PC-9 (cell line): ENCODE data around the gene PCDHA1. TPM values are rescaled to one million over a fixed set of nuclear protein-coding genes. Genes with fewer than 3 reads are reported as not detected.
A peak's percentile ranks its signal among the peaks of the same experiment; 100 is the strongest.
"Not testable (repeated sequence)": the region's sequence is repeated elsewhere in the genome, so short reads cannot be mapped to it uniquely, and the experiment has no call there.

Experiments
- BruUV-seq: library from RNA; stranded (reverse); fragments of 400-500 nt; replicated peaks from 2 replicates; lab custom pipeline; 2021; lab: Mats Ljungman, UMichigan
- CTCF ChIA-PET: fragments of 300-600 bp; sonication (Branson Sonifier 250); formaldehyde crosslinking; loops from one replicate; lab custom pipeline; 2022; ENCODE audit warnings: antibody characterized with exemption; lab: Charles Lee
- POLR2A ChIA-PET: fragments of 300-600 bp; sonication (Branson Sonifier 250); formaldehyde crosslinking; loops from one replicate; lab custom pipeline; 2022; ENCODE audit warnings: antibody characterized with exemption; ENCODE audit not compliant: unreplicated experiment; lab: Charles Lee
- DNase-seq, 2 experiments: peaks; one replicate each; pipeline versions ENCODE4 v3.0.0 to v3.0.0-alpha.2; 2015 to 2022; ENCODE audit warnings: mixed read lengths in 1 of 2
- H2AFZ ChIP-seq: fragments of 200-600 bp; sonication (generic); 2 replicates; pipeline ENCODE4 v1.8.1; 2017; ENCODE audit warnings: antibody characterized with exemption
- H3F3A ChIP-seq: fragments of 200-600 bp; sonication (generic); 2 replicates; pipeline ENCODE4 v1.8.1; 2017; ENCODE audit warnings: antibody characterized with exemption, mild to moderate bottlenecking, low read depth; ENCODE audit not compliant: insufficient read depth
- H3K27ac ChIP-seq: fragments of 200-600 bp; sonication (generic); 2 replicates; pipeline ENCODE4 v1.6.1; 2016; ENCODE audit warnings: mixed run types
- H3K27me3 ChIP-seq: fragments of 200-600 bp; sonication (generic); 2 replicates; pipeline ENCODE4 v1.6.1; 2016; ENCODE audit warnings: low read depth, mixed run types; ENCODE audit not compliant: insufficient read depth
- H3K36me3 ChIP-seq: fragments of 200-600 bp; sonication (generic); 2 replicates; pipeline ENCODE4 v1.6.1; 2016; ENCODE audit warnings: low read depth, mixed run types
- H3K4me1 ChIP-seq: fragments of 200-600 bp; sonication (generic); replicated peaks from 2 replicates; pipeline ENCODE4 v1.6.1; 2016; ENCODE audit warnings: mixed run types; ENCODE audit not compliant: insufficient read depth
- H3K4me2 ChIP-seq: fragments of 200-600 bp; sonication (generic); 2 replicates; pipeline ENCODE4 v1.6.1; 2017; ENCODE audit warnings: mixed run types
- H3K4me3 ChIP-seq: fragments of 200-600 bp; sonication (generic); 2 replicates; pipeline ENCODE4 v1.6.1; 2016; ENCODE audit warnings: mixed run types
- H3K79me2 ChIP-seq: fragments of 200-600 bp; sonication (generic); 2 replicates; pipeline ENCODE4 v1.6.1; 2017; ENCODE audit warnings: low read depth, mixed run types
- H3K9me2 ChIP-seq: fragments of 200-600 bp; sonication (generic); 2 replicates; pipeline ENCODE4 v1.8.1; 2017; ENCODE audit warnings: mild to moderate bottlenecking; ENCODE audit not compliant: insufficient read depth
- H3K9me3 ChIP-seq: fragments of 200-600 bp; sonication (generic); 2 replicates; pipeline ENCODE4 v1.8.1; 2016; ENCODE audit warnings: low read depth; ENCODE audit not compliant: insufficient read depth
- H4K20me1 ChIP-seq: fragments of 200-600 bp; sonication (generic); 2 replicates; pipeline ENCODE4 v1.8.1; 2017; ENCODE audit not compliant: insufficient read depth
- EZH2 ChIP-seq: fragments of 200-600 bp; sonication (generic); IDR thresholded peaks from 2 replicates; pipeline ENCODE4 v1.8.0; 2017; ENCODE audit warnings: antibody characterized with exemption, low read depth
- intact Hi-C: fragments of 100-400 bp; cut with micrococcal nuclease; formaldehyde crosslinking; loops from one replicate; pipeline ENCODE4 v1.10.0; 2022; ENCODE audit not compliant: unreplicated experiment
- total RNA-seq: library from RNA; stranded (reverse); gene quantifications from 2 replicates; pipeline ENCODE4 v1.2.3, GENCODE V29; 2021
- TF ChIP-seq, protein P1 (sequence below): fragments of 200-600 bp; sonication (generic); conservative IDR thresholded peaks from 2 replicates; pipeline ENCODE4 v1.6.1; 2017; ENCODE audit warnings: mixed run types, antibody characterized with exemption, mild to moderate bottlenecking, moderate library complexity

PCDHA1 gene
- total RNA-seq, 1 experiment from 2014 or later: not detected

DNA sequence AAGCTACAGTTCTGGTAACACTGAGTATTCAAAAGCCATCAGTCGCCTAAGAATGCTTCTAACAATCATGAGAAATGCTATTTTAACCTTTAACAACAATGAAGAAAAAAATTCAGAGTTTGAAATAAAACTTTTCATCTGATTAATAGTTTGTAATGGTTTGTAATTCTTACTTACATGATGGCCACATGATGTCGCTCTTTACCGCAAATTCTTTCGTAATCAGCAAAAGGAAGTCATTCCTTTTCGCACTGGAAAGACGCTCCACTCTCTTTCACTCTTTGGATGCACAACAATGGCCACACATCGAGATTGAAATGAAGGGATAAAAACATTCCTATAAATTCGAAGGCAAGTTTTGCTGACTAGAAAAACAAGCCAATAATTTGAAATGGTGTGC lies 48.1 kb downstream of the PCDHA1 start, which contains the start of gene PCDHA7:
PCDHA7 (plus strand) TSS at position 277 of the 400 bp plus-strand sequence; CDS start at position 392, 115 bp downstream.
- H3K27ac ChIP-seq: no peak within 1 kb of the TSS
- no peak within 1 kb of the TSS for H2AFZ ChIP-seq
- H3K4me2 ChIP-seq: no peak within 1 kb of the TSS
- no peaks in the 10 kb centered on the region for H3K36me3 ChIP-seq
- no peak within 1 kb of the TSS for H3K4me3 ChIP-seq
- H3K4me1 ChIP-seq: no peaks in the 10 kb centered on the region
- ChIA-PET CTCF (no interaction called here), POLR2A (no interaction called here)
- no TSS peak for BruUV-seq
- H3K9me3 ChIP-seq: no peaks in the 10 kb centered on the region; the same call in 1 of the 2 replicates
- H4K20me1 ChIP-seq: no peaks in the 10 kb centered on the region
- H3F3A ChIP-seq: no peaks in the 10 kb centered on the region
- no peaks in the 10 kb centered on the region for H3K27me3 ChIP-seq
- DNase-seq: no peak
- H3K79me2 ChIP-seq: no peaks in the 10 kb centered on the region
- TF ChIP-seq EZH2: no peak
- TF ChIP-seq, protein P1, sequence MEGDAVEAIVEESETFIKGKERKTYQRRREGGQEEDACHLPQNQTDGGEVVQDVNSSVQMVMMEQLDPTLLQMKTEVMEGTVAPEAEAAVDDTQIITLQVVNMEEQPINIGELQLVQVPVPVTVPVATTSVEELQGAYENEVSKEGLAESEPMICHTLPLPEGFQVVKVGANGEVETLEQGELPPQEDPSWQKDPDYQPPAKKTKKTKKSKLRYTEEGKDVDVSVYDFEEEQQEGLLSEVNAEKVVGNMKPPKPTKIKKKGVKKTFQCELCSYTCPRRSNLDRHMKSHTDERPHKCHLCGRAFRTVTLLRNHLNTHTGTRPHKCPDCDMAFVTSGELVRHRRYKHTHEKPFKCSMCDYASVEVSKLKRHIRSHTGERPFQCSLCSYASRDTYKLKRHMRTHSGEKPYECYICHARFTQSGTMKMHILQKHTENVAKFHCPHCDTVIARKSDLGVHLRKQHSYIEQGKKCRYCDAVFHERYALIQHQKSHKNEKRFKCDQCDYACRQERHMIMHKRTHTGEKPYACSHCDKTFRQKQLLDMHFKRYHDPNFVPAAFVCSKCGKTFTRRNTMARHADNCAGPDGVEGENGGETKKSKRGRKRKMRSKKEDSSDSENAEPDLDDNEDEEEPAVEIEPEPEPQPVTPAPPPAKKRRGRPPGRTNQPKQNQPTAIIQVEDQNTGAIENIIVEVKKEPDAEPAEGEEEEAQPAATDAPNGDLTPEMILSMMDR: 0 out of 2 replicates have a peak, but pooled peaks have one; percentile 19
- intact Hi-C loops: no loop called here
- no peaks in the 10 kb centered on the region for H3K9me2 ChIP-seq

DNA sequence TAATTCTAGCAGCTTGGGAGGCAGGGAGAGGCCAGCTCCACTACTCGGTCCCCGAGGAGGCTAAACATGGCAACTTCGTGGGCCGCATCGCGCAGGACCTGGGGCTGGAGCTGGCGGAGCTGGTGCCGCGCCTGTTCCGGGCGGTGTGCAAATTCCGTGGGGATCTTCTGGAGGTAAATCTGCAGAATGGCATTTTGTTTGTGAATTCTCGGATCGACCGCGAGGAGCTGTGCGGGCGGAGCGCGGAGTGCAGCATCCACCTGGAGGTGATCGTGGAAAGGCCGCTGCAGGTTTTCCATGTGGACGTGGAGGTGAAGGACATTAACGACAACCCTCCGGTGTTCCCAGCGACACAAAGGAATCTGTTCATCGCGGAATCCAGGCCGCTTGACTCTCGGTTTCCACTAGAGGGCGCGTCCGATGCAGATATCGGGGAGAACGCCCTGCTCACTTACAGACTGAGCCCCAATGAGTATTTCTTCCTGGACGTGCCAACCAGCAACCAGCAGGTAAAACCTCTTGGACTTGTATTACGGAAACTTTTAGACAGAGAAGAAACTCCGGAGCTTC lies 48.6 kb downstream of the PCDHA1 start:
- H3K27me3 ChIP-seq, H3K9me2 ChIP-seq, H3K4me1 ChIP-seq, H3K79me2 ChIP-seq, H3K4me3 ChIP-seq, H3K36me3 ChIP-seq, DNase-seq, H3F3A ChIP-seq, intact Hi-C loops, H4K20me1 ChIP-seq, CTCF ChIA-PET, H3K9me3 ChIP-seq, H3K27ac ChIP-seq, H3K4me2 ChIP-seq, H2AFZ ChIP-seq, BruUV-seq, POLR2A ChIA-PET: not testable (repeated sequence)

DNA sequence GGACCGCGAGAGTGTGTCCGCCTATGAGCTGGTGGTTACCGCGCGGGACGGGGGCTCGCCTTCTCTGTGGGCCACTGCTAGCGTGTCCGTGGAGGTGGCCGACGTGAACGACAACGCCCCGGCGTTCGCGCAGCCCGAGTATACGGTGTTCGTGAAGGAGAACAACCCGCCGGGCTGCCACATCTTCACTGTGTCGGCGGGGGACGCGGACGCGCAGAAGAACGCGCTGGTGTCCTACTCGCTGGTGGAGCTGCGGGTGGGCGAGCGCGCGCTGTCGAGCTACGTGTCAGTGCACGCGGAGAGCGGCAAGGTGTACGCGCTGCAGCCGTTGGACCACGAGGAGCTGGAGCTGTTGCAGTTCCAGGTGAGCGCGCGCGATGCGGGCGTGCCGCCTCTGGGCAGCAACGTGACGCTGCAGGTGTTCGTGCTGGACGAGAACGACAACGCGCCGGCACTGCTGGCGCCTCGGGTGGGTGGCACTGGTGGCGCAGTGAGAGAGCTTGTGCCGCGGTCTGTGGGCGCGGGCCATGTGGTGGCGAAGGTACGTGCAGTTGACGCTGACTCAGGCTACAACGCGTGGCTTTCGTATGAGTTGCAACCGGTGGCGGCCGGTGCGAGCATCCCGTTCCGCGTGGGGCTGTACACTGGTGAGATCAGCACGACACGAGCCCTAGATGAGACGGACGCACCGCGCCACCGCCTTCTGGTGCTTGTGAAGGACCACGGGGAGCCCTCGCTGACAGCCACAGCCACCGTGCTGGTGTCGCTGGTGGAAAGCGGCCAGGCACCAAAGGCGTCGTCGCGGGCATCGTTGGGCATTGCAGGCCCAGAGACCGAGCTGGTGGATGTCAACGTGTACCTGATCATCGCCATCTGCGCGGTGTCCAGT lies 49.9 kb downstream of the PCDHA1 start:
- Histone ChIP-seq H3K36me3 (no peaks in the 10 kb centered on the region), H3K79me2 (no peaks in the 10 kb centered on the region), H3F3A (no peaks in the 10 kb centered on the region), H3K4me1 (no peaks in the 10 kb centered on the region), H3K9me2 (no peaks in the 10 kb centered on the region), H3K4me3 (no peak overlapping the region), H3K4me2 (no peak overlapping the region), H2AFZ (no peak overlapping the region), H4K20me1 (no peaks in the 10 kb centered on the region), H3K27ac (no peak overlapping the region), H3K9me3 (no peaks in the 10 kb centered on the region; the same call in 1 of the 2 replicates), H3K27me3 (no peaks in the 10 kb centered on the region)
- ChIA-PET CTCF (no interaction called here), POLR2A (no interaction called here)
- DNase-seq: no peak
- intact Hi-C loops: no loop called here
- no peak for TF ChIP-seq EZH2
- no TSS peak for BruUV-seq
